ENCODE data around the gene ARRDC1.

The ARRDC1 gene

DNA sequence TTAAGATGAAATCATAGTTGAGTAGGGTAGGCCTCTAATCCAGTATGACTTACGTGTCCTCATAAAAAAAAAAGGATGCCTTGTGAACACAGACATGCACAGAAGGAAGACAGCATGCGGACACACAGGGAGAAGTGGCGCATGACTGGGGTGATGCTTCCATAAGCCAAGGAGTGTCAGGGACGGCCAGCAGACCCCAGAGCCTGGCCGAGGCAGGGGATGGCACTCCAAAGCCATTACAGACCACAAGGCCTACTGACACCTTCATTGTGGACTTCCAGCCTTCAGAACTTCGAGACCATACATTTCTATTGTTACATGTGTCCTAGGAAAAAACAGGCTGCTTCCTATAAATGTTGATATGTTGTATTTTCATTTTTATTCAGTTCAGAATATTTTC, 33.2 kb downstream of the ARRDC1 start:
- TF ChIP-seq, protein P1, sequence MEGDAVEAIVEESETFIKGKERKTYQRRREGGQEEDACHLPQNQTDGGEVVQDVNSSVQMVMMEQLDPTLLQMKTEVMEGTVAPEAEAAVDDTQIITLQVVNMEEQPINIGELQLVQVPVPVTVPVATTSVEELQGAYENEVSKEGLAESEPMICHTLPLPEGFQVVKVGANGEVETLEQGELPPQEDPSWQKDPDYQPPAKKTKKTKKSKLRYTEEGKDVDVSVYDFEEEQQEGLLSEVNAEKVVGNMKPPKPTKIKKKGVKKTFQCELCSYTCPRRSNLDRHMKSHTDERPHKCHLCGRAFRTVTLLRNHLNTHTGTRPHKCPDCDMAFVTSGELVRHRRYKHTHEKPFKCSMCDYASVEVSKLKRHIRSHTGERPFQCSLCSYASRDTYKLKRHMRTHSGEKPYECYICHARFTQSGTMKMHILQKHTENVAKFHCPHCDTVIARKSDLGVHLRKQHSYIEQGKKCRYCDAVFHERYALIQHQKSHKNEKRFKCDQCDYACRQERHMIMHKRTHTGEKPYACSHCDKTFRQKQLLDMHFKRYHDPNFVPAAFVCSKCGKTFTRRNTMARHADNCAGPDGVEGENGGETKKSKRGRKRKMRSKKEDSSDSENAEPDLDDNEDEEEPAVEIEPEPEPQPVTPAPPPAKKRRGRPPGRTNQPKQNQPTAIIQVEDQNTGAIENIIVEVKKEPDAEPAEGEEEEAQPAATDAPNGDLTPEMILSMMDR (IDR thresholded peaks at IDR 0.05) = no peak
- TF ChIP-seq ZFX (IDR thresholded peaks at IDR 0.05; ENCODE audit: borderline replicate concordance) = no peak
- H3K27ac ChIP-seq = no peak overlapping the region

DNA sequence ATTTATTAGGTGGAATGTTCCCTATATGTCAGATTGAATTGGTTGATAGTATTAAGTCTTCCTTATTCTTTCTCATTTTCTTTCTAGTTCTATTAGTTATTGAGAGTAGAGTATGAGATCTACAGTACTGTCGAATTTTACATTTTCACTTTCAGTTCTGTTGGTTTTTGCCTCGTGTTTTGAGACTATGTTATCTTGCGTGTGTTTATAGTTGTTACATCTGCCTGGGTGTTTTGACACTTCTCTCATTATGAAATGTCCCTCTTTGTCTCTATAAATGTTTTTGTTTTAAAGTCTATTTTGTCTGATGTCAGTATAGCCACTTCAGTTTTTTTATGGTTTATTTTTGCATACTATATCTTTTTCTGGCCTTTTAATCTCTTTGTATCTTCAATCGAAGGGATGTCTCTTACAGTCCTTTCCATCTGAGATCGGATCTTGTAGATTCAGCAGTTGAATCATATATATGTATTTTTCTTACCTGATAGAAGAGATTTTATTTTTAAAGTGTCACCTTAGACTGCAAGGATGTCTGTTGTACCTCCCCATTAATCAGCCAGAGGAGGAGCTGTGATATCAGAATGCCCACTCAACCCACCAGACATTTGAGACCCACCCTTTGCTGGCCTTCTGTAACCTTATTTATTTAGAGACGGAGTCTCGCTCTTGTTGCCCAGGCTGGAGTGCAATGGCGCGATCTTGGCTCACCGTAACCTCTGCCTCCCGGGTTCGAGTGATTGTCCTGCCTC, 34.0 kb downstream of the ARRDC1 start:
- TF ChIP-seq, protein P1 (IDR thresholded peaks at IDR 0.05) = no peak
- no peak for TF ChIP-seq ZFX (IDR thresholded peaks at IDR 0.05; ENCODE audit: borderline replicate concordance)
- H3K27ac ChIP-seq = no peak overlapping the region

DNA sequence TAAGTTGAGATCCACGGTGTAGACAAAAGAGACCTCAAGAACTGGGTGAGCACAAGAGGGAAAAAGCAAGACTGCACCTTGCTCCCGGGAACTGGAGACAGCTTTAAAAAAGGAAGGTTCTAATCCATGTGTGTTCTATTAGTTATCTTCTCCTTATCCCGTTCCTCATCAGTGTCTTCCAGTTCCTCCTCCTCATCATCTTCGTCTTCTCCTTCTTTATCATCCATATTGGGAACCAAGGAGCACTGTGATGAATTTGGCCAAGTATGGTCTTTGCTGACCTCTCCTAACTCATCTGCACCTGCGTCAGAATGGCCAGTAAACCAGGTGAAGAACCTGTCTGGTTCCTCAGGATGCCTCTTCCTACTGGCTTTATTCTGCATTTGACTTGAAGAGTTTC, 35.4 kb downstream of the ARRDC1 start:
- TF ChIP-seq, protein P1 (IDR thresholded peaks at IDR 0.05) = no peak
- TF ChIP-seq ZFX (IDR thresholded peaks at IDR 0.05; ENCODE audit: borderline replicate concordance) = no peak
- H3K27ac ChIP-seq = no peak overlapping the region

DNA sequence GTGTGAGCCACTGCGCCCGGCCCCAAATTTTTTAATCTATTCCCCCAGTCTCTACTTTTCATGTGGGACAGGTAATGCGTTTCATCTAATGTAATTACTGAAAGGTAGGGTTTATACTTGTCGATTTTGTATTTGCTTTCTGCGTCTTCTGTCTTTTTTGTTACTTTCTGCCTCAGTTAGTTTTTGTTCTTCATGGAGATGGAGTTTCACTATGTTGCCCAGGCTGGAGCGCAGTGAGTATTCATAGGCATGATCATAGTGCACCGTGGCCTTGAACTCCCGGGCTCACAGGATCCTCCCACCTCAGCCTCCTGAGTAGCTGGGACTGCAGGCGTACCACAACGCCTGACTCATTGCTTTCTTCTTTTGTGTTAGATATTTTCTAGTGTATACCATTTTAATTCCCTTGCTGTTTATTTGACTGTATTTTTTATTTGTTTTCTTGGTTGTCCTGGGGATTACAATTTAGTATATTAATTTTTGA, 36.7 kb downstream of the ARRDC1 start:
- TF ChIP-seq, protein P1 (IDR thresholded peaks at IDR 0.05) = no peak
- no peak for TF ChIP-seq ZFX (IDR thresholded peaks at IDR 0.05; ENCODE audit: borderline replicate concordance)
- no peak overlapping the region for H3K27ac ChIP-seq

DNA sequence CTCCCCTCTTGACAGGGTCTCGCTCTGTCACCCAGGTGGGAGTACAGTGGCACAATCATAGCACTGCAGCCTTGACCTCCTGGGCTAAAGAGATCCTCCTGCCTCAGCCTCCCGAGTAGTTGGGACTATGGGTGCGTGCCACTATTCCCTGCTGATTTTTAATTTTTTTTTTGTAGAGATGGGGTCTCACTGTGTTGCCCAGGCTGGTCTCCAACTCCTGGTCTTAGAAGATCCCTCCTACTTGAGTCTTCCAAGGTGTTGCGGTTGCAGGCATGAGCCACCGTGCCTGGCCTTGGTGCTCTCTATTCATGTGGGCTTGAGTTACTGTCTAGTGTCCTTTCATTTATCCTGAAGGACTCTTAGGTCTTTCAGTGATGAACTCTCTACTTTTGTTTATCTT, 37.4 kb downstream of the ARRDC1 start:
- no peak for TF ChIP-seq ZFX (IDR thresholded peaks at IDR 0.05; ENCODE audit: borderline replicate concordance)
- TF ChIP-seq, protein P1 (IDR thresholded peaks at IDR 0.05) = no peak
- no peak overlapping the region for H3K27ac ChIP-seq

DNA sequence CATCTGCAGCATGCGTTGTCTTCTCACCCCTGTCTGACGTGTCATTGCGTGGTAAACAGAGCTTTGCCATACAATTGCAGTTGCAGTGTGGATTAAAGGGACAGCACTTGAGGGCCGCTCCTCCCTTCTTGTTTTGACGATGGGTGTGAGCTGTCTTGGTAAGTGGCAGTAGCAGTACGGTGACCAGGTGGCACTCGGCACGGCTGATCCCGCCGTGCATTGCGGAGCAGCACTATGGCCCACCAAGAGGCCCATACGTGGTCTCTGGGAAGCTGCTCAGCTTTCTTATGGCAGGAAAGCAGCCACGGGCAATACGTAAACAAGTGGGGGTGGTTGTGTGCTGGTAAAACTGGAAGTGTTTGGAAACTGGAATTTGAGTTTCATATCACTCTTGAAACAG, 38.4 kb downstream of the ARRDC1 start:
- TF ChIP-seq, protein P1 (IDR thresholded peaks at IDR 0.05) = no peak
- TF ChIP-seq ZFX (IDR thresholded peaks at IDR 0.05; ENCODE audit: borderline replicate concordance) = no peak
- H3K27ac ChIP-seq = no peak overlapping the region

DNA sequence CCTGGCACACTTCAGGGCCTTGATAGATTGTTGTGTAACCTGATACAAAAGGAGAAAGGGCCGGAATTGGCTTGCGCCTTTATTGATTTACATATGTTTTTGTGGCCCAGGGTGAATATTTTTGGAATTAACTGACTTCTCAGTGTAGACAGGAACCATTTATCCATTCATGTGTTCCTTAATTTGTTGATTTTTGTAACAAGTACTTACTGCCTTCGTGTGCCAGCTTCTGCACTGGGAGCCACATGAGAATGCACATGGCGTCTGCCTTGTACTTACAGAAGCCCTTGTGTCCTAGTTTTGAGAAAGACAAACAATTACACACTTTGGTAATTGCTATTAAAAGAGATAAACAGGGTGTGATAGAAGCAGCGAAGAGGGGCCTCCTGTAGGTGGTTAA, 39.7 kb downstream of the ARRDC1 start:
- TF ChIP-seq ZFX (IDR thresholded peaks at IDR 0.05; ENCODE audit: borderline replicate concordance) = no peak
- TF ChIP-seq, protein P1 (IDR thresholded peaks at IDR 0.05) = no peak
- H3K27ac ChIP-seq = no peak overlapping the region
